HG02798 (cell line): Measurements from ENCODE around the gene NGFR.

Experiments used
- ATAC-seq: cut with Tn5 transposase; IDR thresholded peaks from one replicate; pipeline ENCODE4 v1.9.1; 2021; ENCODE audit warnings: mild to moderate bottlenecking; ENCODE audit not compliant: unreplicated experiment, poor library complexity

NGFR gene

DNA sequence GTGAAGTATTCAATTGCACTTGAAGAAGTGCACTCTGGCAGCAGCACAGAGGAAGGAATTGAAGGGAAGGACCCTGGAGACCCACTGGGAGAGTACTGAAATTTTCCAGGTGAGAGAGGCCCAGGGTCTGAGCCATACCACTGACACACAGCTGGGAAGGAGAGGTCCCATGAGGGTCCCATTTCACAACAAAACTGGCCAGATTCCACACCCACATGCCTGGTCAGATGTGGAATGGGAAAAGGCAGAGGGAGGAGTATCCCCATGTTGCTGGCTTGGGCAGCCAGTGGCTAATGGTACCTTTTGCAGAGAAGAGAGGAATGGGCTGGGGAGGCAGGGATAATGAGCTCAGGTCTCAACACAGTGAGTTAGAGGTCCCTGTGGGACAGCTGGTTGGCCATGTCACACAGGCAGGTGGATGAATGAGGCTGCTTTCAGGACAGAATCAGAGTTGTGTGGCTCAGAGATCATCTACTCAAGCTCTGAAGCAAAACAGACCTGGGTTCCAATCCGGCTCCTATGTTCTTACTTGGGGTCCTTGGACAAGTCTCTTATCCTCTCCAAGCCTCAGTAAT lies 26.2 kb upstream of the NGFR start:
- no peak for ATAC-seq

GRCh38 chr17:49469831-49470810 lies 25.0 kb upstream of the NGFR start:
- ATAC-seq: no peak

GRCh38 chr17:49471089-49471683 lies 23.9 kb upstream of the NGFR start:
- ATAC-seq: no peak

DNA sequence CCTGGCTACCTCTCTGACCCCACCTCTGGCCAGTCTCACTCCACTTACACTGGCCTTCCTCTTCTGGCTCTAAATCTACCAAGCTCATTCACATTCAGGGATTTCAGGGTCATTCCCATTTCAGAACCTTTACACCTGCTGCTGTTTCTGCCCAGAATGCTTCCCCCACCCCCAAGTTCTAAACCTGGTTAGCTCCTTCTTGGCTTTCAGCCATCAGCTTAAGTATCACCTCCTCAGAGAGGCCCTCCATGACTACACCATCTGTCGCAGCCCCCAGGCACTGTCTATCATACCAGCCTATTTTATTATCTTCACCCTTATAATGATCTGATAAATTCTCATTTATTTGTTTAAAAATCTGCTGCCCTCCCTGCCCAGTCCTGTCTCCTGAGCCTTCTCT lies 23.3 kb upstream of the NGFR start:
- no peak for ATAC-seq

DNA sequence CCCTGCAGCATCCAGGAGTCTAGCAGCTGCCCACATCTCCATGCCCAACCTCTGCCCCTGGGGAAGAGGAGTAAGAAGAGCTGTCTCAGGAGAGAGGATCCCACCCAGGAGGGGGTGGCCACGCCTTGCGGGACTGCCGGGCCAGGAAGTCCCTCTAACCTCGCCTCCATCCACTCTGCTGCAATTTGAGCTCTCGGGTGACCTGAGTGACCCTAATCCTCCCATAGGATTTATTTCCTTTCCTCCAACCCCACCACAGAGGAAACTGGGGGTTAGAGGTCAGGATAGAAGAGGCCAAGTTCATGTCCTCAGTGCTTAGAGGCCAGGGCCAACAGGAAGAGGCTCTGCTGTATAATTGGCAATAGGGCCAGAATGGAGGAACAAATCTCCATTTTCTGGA lies 22.6 kb upstream of the NGFR start:
- ATAC-seq: no peak

GRCh38 chr17:49473900-49474751 lies 21.0 kb upstream of the NGFR start:
- no peak for ATAC-seq

DNA sequence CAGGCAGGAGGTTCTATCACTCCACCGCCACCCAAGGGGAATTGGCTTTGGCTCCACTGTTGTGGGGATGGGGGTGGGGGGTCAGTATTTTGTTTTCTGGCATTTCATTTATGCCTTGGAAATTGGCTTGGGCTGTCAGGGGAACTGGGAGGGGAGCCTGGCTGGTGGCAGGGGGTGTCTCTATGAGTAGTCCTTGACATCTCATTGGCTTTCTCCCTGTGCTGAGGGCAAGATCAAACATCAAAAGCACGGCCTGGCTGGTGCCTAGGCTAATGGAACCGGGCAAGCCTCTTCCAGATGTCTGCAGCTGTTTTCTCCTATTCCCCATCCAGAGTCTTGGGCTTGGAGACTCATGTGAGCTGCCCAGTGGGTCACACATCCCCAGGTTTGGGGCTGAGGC lies 17.4 kb upstream of the NGFR start:
- no peak for ATAC-seq

DNA sequence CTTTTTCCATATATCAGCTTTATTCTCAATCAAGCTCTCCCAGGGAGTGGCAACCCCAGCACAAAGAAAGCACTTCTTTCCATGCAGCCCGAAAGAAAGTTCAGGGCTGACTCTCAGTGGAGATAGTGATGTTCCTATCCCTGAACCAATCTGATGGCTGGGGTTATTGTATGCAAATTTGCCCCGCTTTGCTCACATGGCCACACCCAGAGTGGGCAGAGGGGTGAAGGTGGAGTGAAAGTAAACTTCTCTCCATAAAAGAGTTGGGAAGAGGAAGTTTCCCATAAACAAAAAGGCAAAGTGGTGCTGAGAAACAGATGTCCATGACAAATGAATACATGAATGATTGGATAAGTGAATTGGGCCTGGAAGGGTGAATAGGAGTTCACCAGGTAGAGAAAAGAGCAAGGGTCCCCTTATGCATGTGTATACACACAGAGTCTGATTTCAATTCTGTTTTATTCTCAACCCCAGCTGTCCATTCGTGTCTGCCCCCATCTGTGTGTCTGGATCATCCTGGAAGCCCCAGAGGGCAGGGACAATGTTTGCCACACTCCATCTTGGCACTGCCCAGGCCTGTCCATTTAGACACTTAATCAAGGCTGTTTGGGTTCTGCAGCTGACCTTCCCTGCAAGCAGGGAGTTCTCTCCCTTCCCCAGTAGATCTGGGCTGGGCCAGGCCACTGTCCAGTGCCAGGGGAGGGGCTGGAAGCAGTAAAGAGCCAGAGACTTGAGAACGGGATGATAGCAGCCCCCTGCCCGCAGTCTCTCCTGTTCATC lies 14.1 kb upstream of the NGFR start:
- ATAC-seq: no peak

GRCh38 chr17:49482144-49482817 lies 12.8 kb upstream of the NGFR start:
- ATAC-seq: no peak

DNA sequence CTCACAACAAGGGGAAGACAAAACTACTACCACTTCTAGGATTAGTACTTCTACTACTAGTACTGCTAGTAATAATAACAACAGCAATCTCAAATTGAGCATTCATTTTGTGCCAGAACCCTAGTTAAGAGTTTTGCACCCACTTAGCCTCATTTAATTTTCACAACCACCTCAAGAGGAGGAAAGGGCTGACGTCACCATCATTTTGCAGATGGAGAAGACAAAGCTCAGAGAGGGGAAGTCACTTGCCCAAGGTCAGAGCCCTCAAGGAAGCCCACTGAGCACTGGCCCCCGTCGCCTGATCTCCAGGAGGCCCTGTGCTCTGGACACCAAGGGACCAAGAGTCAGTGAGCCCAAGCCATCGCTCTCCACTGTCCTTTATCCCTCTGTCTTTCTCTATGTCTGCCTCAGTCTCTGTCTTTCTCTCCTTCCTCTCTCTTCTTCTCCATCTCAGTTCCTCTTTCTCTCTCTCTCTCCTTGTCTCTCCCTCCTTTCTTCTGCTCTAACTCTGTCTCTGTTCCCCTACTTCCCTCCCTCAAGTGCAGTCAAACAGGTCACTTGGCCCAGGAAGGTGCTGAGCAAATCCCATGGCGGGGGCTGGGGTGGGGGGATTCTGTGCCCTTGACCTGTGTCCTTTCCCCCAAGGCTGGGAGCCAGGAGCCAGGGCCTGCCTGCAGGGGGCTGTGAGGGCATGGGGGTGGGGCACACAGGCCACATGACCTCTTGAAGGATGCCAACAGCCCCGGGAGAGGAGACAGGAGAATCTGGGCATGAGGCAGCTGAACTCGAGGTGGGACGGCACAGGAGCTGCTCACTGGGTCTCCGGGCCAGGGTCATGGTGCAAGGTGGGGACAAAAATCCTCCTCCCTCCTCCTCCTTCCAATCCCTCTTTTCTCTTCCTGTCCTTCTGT lies 11.2 kb upstream of the NGFR start:
- ATAC-seq: no peak

DNA sequence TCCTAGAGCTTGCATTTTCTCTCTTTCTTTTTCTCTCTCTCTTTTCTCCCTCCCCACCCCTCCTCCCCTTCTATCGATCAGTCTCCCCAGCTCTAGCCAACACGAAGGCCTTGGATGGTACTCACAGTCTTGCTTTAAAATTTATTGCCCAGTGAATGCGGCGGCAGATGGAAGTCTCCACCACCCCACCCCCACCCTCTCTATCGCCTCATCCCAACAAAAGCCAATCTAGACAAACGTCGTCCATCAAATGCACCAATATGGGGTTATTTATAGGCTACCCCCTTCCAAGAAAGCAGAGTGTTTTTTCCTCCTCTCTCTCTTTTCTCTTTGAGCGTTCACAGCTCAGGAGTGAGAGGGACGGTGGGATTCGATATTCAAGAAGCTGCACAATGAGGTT lies 10.5 kb upstream of the NGFR start:
- no peak for ATAC-seq

DNA sequence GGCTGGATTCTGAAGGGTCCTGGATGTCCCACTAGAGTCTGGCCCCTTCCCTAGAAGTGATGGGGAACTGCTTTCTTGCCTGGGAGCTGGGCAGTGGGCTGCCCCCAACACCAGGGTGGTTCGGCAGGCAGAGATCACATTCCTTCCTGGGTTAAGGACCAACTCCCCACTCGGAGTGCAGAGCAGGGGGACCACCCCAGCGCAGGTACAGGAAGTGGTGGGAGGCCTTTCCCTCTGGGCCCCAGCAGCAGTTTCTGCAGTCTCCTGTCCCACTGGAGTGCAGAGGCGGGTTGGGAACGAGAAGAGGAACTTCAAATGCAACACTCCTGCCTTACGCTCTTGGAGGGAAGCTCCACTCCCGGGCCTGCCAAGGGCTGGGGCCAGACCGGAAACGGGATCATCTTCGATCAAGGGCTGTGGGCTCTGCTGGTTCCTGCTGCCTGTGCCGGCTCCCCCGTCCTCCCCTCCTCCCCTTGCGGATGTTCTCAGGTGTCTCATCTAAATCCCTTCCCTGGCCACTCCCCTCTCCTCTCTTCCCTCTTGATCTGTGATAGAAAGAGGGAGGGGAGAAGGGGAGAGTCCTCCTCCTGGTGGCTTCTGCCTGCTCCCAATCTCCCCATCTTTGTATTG lies 9.0 kb upstream of the NGFR start:
- ATAC-seq: no peak

DNA sequence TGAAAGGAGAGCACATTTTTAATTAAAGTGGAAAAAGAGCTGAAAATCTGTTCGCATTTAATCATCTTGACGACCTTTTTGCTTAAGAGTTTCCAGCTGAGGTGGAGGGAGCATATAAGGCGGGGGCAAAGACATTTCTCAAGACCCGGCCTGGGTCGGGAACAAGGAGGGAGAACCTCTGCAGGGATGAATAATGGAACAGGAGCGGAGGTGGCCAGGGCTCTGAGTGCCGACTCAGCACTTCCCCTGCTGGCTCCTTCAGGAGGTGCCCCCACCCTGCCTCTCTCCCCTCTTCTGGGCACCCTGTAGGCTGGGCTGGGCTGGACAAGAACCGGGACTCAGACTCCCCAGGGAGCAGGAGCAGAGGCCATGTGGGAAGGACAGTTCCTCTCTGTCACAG lies 7.9 kb upstream of the NGFR start:
- no peak for ATAC-seq

- no peak for ATAC-seq
These were observed 6.5 kb upstream of the NGFR start for GRCh38 chr17:49488612-49489011.

DNA sequence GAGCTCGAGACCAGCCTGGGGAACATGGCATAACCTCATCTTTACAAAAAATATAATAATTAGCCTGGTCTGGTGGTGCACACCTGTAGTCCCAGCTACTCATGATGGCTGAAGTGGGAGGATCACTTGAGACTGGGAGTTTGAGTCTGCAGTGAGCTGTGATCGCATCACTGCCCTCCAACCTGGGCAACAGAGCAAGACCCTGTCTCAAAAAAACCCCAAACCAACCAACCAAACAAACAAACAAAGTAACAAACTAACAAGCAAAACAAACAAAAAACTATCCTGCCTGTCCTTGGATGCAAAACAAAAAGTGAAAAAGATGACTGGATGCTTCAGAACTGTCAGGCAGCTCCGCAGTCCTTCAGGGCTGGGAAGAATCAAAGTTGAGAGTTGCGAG lies 5.7 kb upstream of the NGFR start:
- no peak for ATAC-seq

- ATAC-seq: no peak
These were observed 4.8 kb upstream of the NGFR start for GRCh38 chr17:49490276-49490675.

GRCh38 chr17:49491192-49491769 lies 3.8 kb upstream of the NGFR start:
- ATAC-seq: no peak
